AG09319 (cell line): ENCODE results near the gene LRRTM4.

Experiments used
- DNase-seq: peaks from one replicate; pipeline ENCODE4 v3.0.0-alpha.2; 2010; ENCODE audit warnings: low read depth; ENCODE audit errors: extremely low read depth
- TF ChIP-seq, protein P1 (sequence below): IDR thresholded peaks from 2 replicates; pipeline ENCODE4 v1.5.1; 2011; ENCODE audit warnings: low read depth, mild to moderate bottlenecking, inconsistent platforms, low read length, moderate library complexity

The LRRTM4 gene

DNA sequence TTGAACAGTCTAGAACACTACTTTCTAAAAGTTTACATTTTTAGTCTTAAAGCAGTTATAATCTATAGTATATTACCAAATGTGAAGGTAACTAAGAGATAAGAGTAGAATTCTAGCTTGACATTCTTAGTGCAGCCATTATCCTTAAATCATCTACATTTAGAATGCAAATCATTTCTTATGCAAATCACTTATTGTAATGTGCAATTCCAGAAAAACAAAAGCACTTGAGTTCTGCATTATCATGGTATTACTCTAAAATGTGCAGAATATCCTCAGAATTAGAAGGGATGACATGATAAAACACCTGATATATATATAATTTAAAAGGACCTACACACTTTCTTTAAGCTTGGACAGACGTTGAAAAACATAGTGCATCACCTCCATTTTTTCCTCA, 712 bp upstream of the LRRTM4 start:
- TF ChIP-seq, protein P1, sequence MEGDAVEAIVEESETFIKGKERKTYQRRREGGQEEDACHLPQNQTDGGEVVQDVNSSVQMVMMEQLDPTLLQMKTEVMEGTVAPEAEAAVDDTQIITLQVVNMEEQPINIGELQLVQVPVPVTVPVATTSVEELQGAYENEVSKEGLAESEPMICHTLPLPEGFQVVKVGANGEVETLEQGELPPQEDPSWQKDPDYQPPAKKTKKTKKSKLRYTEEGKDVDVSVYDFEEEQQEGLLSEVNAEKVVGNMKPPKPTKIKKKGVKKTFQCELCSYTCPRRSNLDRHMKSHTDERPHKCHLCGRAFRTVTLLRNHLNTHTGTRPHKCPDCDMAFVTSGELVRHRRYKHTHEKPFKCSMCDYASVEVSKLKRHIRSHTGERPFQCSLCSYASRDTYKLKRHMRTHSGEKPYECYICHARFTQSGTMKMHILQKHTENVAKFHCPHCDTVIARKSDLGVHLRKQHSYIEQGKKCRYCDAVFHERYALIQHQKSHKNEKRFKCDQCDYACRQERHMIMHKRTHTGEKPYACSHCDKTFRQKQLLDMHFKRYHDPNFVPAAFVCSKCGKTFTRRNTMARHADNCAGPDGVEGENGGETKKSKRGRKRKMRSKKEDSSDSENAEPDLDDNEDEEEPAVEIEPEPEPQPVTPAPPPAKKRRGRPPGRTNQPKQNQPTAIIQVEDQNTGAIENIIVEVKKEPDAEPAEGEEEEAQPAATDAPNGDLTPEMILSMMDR, result no peak
- no peak for DNase-seq

DNA sequence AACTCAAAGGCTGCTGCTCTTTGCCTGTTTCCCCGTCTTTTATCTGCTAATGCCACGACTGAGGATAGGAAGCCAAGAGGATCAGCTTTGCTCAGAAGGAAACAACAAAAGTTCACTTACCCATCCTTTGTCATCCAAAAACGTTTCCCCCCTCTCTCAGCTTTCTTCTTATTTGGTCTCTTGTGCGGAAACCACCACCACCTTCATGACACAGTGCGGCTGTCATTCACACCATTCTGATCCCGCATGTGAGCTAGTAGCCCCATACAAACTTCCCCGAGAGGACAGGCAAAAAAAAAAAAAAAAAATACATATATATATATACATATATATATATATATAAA, 656 bp downstream of the LRRTM4 start:
- no peak for DNase-seq

DNA sequence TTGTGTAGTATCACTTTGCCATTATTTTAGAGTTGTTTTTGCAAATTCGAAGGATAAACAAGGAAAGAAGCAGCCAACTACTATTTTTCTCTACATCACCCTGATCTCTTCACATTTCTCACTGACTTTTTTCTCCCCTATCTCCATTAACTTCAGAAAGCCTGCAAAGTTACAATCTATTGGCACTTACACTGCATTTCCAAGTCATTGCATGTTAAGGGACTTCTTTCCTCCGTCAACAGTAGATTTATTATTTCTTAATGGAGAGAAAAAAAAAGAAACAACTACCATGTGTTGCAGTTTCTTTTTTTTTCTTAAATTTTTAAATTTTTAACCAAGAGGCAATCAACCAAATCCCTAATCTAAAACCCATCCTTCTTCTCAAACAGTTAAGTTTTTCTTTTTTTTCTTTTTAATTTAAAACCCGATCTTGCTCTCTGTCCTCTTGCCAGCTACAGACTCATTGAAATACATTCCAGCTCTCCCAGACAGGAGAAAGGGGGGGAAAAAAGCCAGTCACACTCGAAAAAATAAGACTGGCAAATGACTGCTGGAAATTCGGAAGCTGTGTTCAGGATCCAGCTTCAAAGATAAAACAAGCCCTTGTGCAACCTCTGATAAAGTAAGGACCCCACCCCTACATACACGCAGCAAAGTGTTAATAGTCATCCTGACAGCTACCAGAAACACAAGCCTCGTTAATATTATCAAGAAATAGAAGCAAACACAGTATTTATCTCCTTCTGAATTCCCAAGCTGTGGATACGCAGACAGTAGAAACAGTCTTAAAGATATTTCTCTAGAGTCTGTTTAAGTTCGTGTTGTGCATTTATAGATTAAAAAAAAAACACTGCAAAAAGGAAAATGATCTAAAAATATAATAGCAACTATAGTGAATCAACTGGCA, 1.3 kb downstream of the LRRTM4 start:
- TF ChIP-seq, protein P1, result no peak
- DNase-seq, result no peak

More for the DNA sequence above, 656 bp downstream of the LRRTM4 start:
- TF ChIP-seq, protein P1, result no peak

DNA sequence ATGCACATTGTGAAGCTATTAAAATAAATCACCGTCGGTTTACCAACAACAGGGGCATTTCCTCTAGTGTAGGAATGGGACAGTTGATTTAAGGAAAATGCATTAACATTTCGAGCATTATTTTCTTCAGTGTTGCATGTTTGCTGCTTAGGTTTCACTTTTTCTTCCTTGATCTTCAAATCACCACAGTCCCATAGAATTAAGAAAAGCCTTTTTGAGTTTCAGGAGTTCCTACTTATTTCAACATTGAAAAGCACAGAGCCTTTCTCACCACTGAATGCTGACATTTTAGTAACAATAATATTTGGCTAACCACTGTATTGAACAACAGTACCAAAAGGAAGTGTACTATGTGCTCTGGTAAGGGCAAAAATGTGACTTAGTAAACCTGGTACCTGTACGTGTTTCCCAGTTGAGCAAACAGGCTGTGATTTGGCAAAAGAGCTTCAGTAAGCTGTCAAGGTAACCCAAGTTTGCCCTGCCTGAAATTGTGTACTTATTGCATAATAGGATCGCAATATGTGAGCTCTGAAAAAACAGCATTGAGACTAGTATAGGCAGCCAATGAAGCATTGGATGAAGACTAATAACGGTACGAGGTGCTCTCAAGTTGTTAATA, 2.2 kb downstream of the LRRTM4 start:
- TF ChIP-seq, protein P1, result no peak
- no peak for DNase-seq

GRCh38 chr2:77519164-77519887, 2.9 kb downstream of the LRRTM4 start:
- DNase-seq, result no peak
- TF ChIP-seq, protein P1, result no peak

GRCh38 chr2:77518311-77518710, 3.9 kb downstream of the LRRTM4 start:
- no peak for DNase-seq
- TF ChIP-seq, protein P1, result no peak

GRCh38 chr2:77513191-77513590, 9.0 kb downstream of the LRRTM4 start:
- DNase-seq, result no peak

More at GRCh38 chr2:77513191-77513590, 9.0 kb downstream of the LRRTM4 start:
- TF ChIP-seq, protein P1, result no peak
